Vagina (tissue), 2 donors: ENCODE measurements around the gene TMEM183A. TPM values are rescaled to one million over a fixed set of nuclear protein-coding genes. Genes with fewer than 3 reads are reported as not detected.

Experiments used
- DNase-seq, 2 donors: peaks; one replicate each; pipeline ENCODE4 v3.0.0-alpha.2; 2017; ENCODE audit errors: extremely low spot score in 2 of 2
- H3K27ac ChIP-seq: fragments of 200-600 bp; sonication (generic); one replicate; pipeline ENCODE4 v1.5.1; 2019
- H3K27me3 ChIP-seq: fragments of 200-600 bp; sonication (generic); one replicate; pipeline ENCODE4 v1.5.1; 2019
- H3K36me3 ChIP-seq, 2 donors: fragments of 200-600 bp; sonication (generic); one replicate each; pipeline ENCODE4 v1.5.1; 2017 to 2019
- H3K4me1 ChIP-seq: fragments of 200-600 bp; sonication (generic); one replicate; pipeline ENCODE4 v1.5.1; 2019
- H3K4me3 ChIP-seq, 2 donors: fragments of 200-600 bp; sonication (generic); 1 replicate in 1 of 2; 2 replicates in 1 of 2; pipeline ENCODE4 v1.5.1; 2016 to 2019
- H3K9me3 ChIP-seq: fragments of 200-600 bp; sonication (generic); one replicate; pipeline ENCODE4 v1.5.1; 2019
- POLR2A ChIP-seq, 2 donors: fragments of 450-650 bp; IDR thresholded peaks; one replicate each; pipeline ENCODE4 v1.6.1; 2017; ENCODE audit warnings: antibody characterized with exemption in 2 of 2, mild to moderate bottlenecking in 2 of 2, moderate library complexity in 2 of 2
- POLR2AphosphoS5 ChIP-seq, 2 donors: sonication (generic); formaldehyde crosslinking; IDR thresholded peaks; one replicate each; pipeline ENCODE4 v1.9.0; 2017; ENCODE audit warnings: antibody characterized with exemption in 2 of 2, mild to moderate bottlenecking in 2 of 2, low read depth in 1 of 2; ENCODE audit not compliant: insufficient read depth in 1 of 2
- intact Hi-C: fragments of 100-400 bp; cut with DNase I; formaldehyde crosslinking; loops from one replicate; pipeline ENCODE4 v1.15.1; 2023
- total RNA-seq: library from RNA; depleted of rRNA; stranded (reverse); fragments of >200 nt; gene quantifications from one replicate; pipeline ENCODE4 v1.2.3, GENCODE V29; 2016
- TF ChIP-seq, protein P1 (sequence below), 3 experiments: fragments of 450-650 bp in 2 of 3; fragments of 200-600 bp in 1 of 3; sonication (generic) in 1 of 3; IDR thresholded peaks; one replicate each; pipeline ENCODE4 v1.5.1; 2017 to 2019; ENCODE audit warnings: antibody characterized with exemption in 3 of 3, mild to moderate bottlenecking in 2 of 3, moderate library complexity in 2 of 3

The TMEM183A gene
- total RNA-seq, 1 donor from 2014 or later, result 73.2 TPM

DNA sequence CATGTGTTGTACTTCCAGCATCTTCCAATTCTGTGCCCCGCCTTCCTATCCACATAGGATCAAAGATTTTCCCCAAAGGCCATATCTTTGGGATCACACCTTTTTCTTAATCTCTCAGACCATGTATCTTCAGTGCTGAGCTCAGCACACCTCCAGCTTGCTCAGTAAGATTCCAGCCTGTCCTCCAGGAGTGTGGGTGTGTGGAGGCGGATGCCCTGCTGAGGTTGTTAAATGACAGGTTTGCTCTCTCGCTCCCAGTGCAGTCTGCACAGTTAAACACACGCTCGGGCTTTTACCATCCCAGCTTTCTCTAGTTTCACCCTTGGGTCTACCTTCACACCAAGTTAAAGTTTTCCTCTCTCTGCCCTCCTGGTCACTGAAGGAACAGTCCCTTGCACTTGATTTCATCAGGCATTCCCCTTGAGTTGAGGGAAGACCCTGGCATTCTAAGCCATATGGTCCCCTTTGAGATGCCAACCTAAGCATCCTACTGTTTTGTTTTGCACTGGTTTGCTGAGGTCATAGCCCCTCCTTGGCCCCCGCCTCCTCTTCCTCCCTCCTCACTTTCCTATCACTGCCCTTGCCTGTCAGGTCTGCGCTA lies 64.9 kb downstream of the TMEM183A start:
- Histone ChIP-seq H3K27me3 (no peaks in the 10 kb centered on the region), H3K4me3 (no peak overlapping the region), H3K4me1 (peaks cover 7% of the 10 kb centered on the region), H3K27ac (no peak overlapping the region), H3K9me3 (no peaks in the 10 kb centered on the region), H3K36me3 (no peaks in the 10 kb centered on the region)
- no peak for DNase-seq
- TF ChIP-seq POLR2A (IDR thresholded peaks at IDR 0.05) (no peak), POLR2AphosphoS5 (IDR thresholded peaks at IDR 0.05; ENCODE audit: insufficient read depth in 1 of 2, low read depth in 1 of 2) (no peak)
- TF ChIP-seq, protein P1, sequence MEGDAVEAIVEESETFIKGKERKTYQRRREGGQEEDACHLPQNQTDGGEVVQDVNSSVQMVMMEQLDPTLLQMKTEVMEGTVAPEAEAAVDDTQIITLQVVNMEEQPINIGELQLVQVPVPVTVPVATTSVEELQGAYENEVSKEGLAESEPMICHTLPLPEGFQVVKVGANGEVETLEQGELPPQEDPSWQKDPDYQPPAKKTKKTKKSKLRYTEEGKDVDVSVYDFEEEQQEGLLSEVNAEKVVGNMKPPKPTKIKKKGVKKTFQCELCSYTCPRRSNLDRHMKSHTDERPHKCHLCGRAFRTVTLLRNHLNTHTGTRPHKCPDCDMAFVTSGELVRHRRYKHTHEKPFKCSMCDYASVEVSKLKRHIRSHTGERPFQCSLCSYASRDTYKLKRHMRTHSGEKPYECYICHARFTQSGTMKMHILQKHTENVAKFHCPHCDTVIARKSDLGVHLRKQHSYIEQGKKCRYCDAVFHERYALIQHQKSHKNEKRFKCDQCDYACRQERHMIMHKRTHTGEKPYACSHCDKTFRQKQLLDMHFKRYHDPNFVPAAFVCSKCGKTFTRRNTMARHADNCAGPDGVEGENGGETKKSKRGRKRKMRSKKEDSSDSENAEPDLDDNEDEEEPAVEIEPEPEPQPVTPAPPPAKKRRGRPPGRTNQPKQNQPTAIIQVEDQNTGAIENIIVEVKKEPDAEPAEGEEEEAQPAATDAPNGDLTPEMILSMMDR (IDR thresholded peaks at IDR 0.05), result no peak
- intact Hi-C loops, result no loop called here

DNA sequence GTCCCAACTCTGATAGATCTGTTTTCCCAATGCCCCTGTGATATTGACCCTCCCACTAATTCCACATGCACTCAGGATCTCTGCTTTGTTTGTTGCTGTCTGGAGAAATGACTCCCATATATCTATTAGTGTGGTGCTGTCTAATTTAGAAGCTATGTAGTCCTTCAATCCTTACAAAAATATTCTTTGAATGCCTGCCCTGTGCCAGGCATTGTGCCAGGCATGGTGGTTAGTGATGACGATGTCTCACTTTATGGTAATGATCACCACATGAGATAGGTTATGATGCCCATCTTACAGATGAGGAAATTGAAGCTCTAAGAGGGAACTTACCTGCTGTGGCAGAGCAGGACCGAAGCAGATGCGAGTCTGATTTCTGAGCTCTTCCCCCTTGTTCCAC lies 65.7 kb downstream of the TMEM183A start:
- intact Hi-C loops, result no loop called here
- TF ChIP-seq POLR2A (IDR thresholded peaks at IDR 0.05) (no peak), POLR2AphosphoS5 (IDR thresholded peaks at IDR 0.05; ENCODE audit: insufficient read depth in 1 of 2, low read depth in 1 of 2) (no peak)
- TF ChIP-seq, protein P1 (IDR thresholded peaks at IDR 0.05), result no peak
- no peak overlapping the region for H3K27ac ChIP-seq
- H3K4me1 ChIP-seq, result peaks cover 7% of the 10 kb centered on the region
- no peaks in the 10 kb centered on the region for H3K27me3 ChIP-seq
- H3K4me3 ChIP-seq, result no peak overlapping the region
- no peaks in the 10 kb centered on the region for H3K36me3 ChIP-seq
- DNase-seq, result no peak
- H3K9me3 ChIP-seq, result no peaks in the 10 kb centered on the region

DNA sequence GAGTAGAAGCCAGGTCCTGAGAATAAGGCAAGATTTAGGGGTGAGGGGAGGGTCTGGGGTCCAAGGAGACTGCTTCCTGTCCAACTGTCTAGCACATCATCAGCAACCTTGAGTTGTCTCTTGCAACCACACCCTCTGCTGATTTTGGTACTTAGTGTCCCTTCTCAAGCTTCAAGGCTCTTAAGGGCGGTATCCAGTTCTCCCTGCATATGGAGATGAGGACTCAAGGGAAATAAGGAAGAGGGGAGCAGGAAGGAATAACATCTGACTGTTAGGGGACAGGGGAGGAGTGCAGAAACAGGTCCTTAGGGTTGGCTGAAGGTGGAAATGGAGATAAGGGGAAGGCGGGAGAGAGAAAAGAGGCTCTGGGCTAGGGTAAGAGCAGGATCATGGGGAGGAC lies 66.3 kb downstream of the TMEM183A start:
- Histone ChIP-seq H3K9me3 (no peaks in the 10 kb centered on the region), H3K36me3 (no peaks in the 10 kb centered on the region), H3K4me3 (no peak overlapping the region), H3K4me1 (peaks cover 7% of the 10 kb centered on the region), H3K27me3 (no peaks in the 10 kb centered on the region), H3K27ac (no peak overlapping the region)
- intact Hi-C loops, result no loop called here
- DNase-seq, result no peak
- TF ChIP-seq POLR2AphosphoS5 (IDR thresholded peaks at IDR 0.05; ENCODE audit: insufficient read depth in 1 of 2, low read depth in 1 of 2), result no peak
- TF ChIP-seq, protein P1 (IDR thresholded peaks at IDR 0.05), result no peak

Other genes with a start within 250 kb of the TMEM183A start
- gene KDM5B, start 199.0 kb upstream of the TMEM183A start, total RNA-seq, result 99.4 TPM
- not detected for gene PCAT6, start 196.4 kb upstream of the TMEM183A start, total RNA-seq
- 7.4 TPM for gene RABIF, start 118.2 kb upstream of the TMEM183A start, total RNA-seq
- gene KLHL12, start 80.1 kb upstream of the TMEM183A start, total RNA-seq, result 19.6 TPM
- 84.0 TPM for gene ADIPOR1, start 49.1 kb upstream of the TMEM183A start, total RNA-seq
- 61.4 TPM for gene CYB5R1, start 40.1 kb upstream of the TMEM183A start, total RNA-seq
- gene PPFIA4, start 19.1 kb downstream of the TMEM183A start, total RNA-seq, result 11.5 TPM
- gene MYOG, start 78.6 kb downstream of the TMEM183A start, total RNA-seq, result not detected
- gene ADORA1, start 120.4 kb downstream of the TMEM183A start, total RNA-seq, result 5.2 TPM
- gene MYBPH, start 168.5 kb downstream of the TMEM183A start, total RNA-seq, result not detected
- gene CHI3L1, start 179.3 kb downstream of the TMEM183A start, total RNA-seq, result 51.3 TPM
- not detected for gene CHIT1, start 222.3 kb downstream of the TMEM183A start, total RNA-seq